SU-DHL-6 (cell line): ENCODE results near the gene RASD1.

Source experiments
- EZH2phosphoT487 ChIP-seq: fragments of 200-600 bp; sonication (generic), shearing (Covaris generic); conservative IDR thresholded peaks from 2 replicates; pipeline ENCODE4 v1.6.1; 2018; ENCODE audit warnings: mild to moderate bottlenecking, antibody characterized with exemption, low read length, moderate library complexity, mixed read lengths
- TF ChIP-seq, protein P1 (sequence below): fragments of 200-600 bp; sonication (generic); IDR thresholded peaks from one replicate; pipeline ENCODE4 v1.5.1; 2017; ENCODE audit warnings: antibody characterized with exemption, mild to moderate bottlenecking, low read length, moderate library complexity; ENCODE audit not compliant: insufficient read depth, poor library complexity, severe bottlenecking

GRCh38 chr17:17514993-17515933, 19.1 kb upstream of the RASD1 start:
- TF ChIP-seq EZH2phosphoT487: no peak
- TF ChIP-seq, protein P1, sequence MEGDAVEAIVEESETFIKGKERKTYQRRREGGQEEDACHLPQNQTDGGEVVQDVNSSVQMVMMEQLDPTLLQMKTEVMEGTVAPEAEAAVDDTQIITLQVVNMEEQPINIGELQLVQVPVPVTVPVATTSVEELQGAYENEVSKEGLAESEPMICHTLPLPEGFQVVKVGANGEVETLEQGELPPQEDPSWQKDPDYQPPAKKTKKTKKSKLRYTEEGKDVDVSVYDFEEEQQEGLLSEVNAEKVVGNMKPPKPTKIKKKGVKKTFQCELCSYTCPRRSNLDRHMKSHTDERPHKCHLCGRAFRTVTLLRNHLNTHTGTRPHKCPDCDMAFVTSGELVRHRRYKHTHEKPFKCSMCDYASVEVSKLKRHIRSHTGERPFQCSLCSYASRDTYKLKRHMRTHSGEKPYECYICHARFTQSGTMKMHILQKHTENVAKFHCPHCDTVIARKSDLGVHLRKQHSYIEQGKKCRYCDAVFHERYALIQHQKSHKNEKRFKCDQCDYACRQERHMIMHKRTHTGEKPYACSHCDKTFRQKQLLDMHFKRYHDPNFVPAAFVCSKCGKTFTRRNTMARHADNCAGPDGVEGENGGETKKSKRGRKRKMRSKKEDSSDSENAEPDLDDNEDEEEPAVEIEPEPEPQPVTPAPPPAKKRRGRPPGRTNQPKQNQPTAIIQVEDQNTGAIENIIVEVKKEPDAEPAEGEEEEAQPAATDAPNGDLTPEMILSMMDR: no peak
